ENCODE measurements around the gene SMARCA2. TPM values are rescaled to one million over a fixed set of nuclear protein-coding genes. Genes with fewer than 3 reads are reported as not detected.

Gene SMARCA2
- total and polyA plus RNA-seq, 2 donors (not counting 1 experiment from before 2014, with no cell fraction given), result 75.3 to 250 TPM

- peaks cover 12% of the 10 kb centered on the region for H3K27me3 Mint-ChIP-seq
- Histone ChIP-seq H2AFZ (ENCODE audit: insufficient read depth, low read depth, low read length, poor library complexity, severe bottlenecking) (no peak overlapping the region), H3K79me2 (ENCODE audit: control insufficient read depth, insufficient read depth, low read length) (no peaks in the 10 kb centered on the region), H3K9ac (ENCODE audit: low read length) (no peak overlapping the region), H3K27me3 (replicated peaks in 1 of 4; ENCODE audit: control extremely low read depth in 1 of 4, control insufficient read depth in 3 of 4, insufficient read depth in 4 of 4, low read length in 3 of 4) (no peaks in the 10 kb centered on the region), H3K27ac (ENCODE audit: low read length in 2 of 2) (no peak overlapping the region), H3K4me2 (replicated peaks; ENCODE audit: low read depth, low read length, poor library complexity, severe bottlenecking) (no peak overlapping the region), H3K36me3 (replicated peaks in 1 of 2; ENCODE audit: control extremely low read depth in 1 of 2, control insufficient read depth in 1 of 2, extremely low read depth in 1 of 2, insufficient read depth in 2 of 2, low read length in 1 of 2) (no peaks in the 10 kb centered on the region), H3K4me1 (ENCODE audit: control insufficient read depth in 2 of 2, insufficient read depth in 2 of 2, low read length in 2 of 2) (peaks cover 7 to 8% of the 10 kb centered on the region in 2 donors), H3K9me3 (ENCODE audit: control extremely low read depth in 1 of 3, control insufficient read depth in 2 of 3, insufficient read depth in 1 of 3, low read length in 2 of 3) (no peaks in the 10 kb centered on the region), H3K4me3 (ENCODE audit: control extremely low read depth in 1 of 5, extremely low read depth in 1 of 5, insufficient read depth in 1 of 5, low read depth in 2 of 5, low read length in 4 of 5) (no peak overlapping the region), H4K20me1 (ENCODE audit: control insufficient read depth, insufficient read depth, low read length, poor library complexity, severe bottlenecking) (no peaks in the 10 kb centered on the region)
- DNase-seq (no peak), ATAC-seq (ENCODE audit: low read depth) (no peak)
- peaks cover 12% of the 10 kb centered on the region for H3K4me1 Mint-ChIP-seq
- ChIA-PET CTCF (no interaction called here), POLR2A (no interaction called here)
- intact Hi-C loops (cut with micrococcal nuclease), result no loop called here
- WGBS (ENCODE audit: insufficient coverage), result 100% methylated on average over 1 of the region's 2 CpGs
- H3K9me3 Mint-ChIP-seq (ENCODE audit: insufficient read depth), result peaks cover 4% of the 10 kb centered on the region
- H3K4me3 Mint-ChIP-seq, result no peak overlapping the region
- H3K27ac Mint-ChIP-seq, result no peak overlapping the region
- no peak for TF ChIP-seq EZH2 (IDR thresholded peaks at IDR 0.05; ENCODE audit: borderline replicate concordance, insufficient read depth, low read depth, low read length, poor library complexity, severe bottlenecking)
- TF ChIP-seq CTCF (IDR thresholded peaks at IDR 0.05), result no peak
Observed at GRCh38 chr9:1997646-1998045, 17.5 kb upstream of the SMARCA2 start.

- peaks cover 11% of the 10 kb centered on the region for H3K27me3 Mint-ChIP-seq
- no peak overlapping the region for H3K27ac ChIP-seq (ENCODE audit: low read length in 2 of 2)
- H4K20me1 ChIP-seq (ENCODE audit: control insufficient read depth, insufficient read depth, low read length, poor library complexity, severe bottlenecking), result no peaks in the 10 kb centered on the region
- no peak overlapping the region for H3K9ac ChIP-seq (ENCODE audit: low read length)
- H3K36me3 ChIP-seq (replicated peaks in 1 of 2; ENCODE audit: control extremely low read depth in 1 of 2, control insufficient read depth in 1 of 2, extremely low read depth in 1 of 2, insufficient read depth in 2 of 2, low read length in 1 of 2), result no peaks in the 10 kb centered on the region
- H2AFZ ChIP-seq (ENCODE audit: insufficient read depth, low read depth, low read length, poor library complexity, severe bottlenecking), result no peak overlapping the region
- peaks cover 7 to 8% of the 10 kb centered on the region in 2 donors for H3K4me1 ChIP-seq (ENCODE audit: control insufficient read depth in 2 of 2, insufficient read depth in 2 of 2, low read length in 2 of 2)
- ChIA-PET CTCF (no interaction called here), POLR2A (no interaction called here)
- H3K27me3 ChIP-seq (replicated peaks in 1 of 4; ENCODE audit: control extremely low read depth in 1 of 4, control insufficient read depth in 3 of 4, insufficient read depth in 4 of 4, low read length in 3 of 4), result no peaks in the 10 kb centered on the region
- TF ChIP-seq EZH2 (IDR thresholded peaks at IDR 0.05; ENCODE audit: borderline replicate concordance, insufficient read depth, low read depth, low read length, poor library complexity, severe bottlenecking), result no peak
- no peak for TF ChIP-seq CTCF (IDR thresholded peaks at IDR 0.05)
- 96% methylated on average over 2 of the region's 2 CpGs for WGBS (ENCODE audit: insufficient coverage)
- no peak overlapping the region for H3K4me3 ChIP-seq (ENCODE audit: control extremely low read depth in 1 of 5, extremely low read depth in 1 of 5, insufficient read depth in 1 of 5, low read depth in 2 of 5, low read length in 4 of 5)
- ATAC-seq (ENCODE audit: low read depth), result no peak
- H3K9me3 ChIP-seq (ENCODE audit: control extremely low read depth in 1 of 3, control insufficient read depth in 2 of 3, insufficient read depth in 1 of 3, low read length in 2 of 3), result no peaks in the 10 kb centered on the region
- intact Hi-C loops (cut with micrococcal nuclease), result no loop called here
- no peak overlapping the region for H3K4me2 ChIP-seq (replicated peaks; ENCODE audit: low read depth, low read length, poor library complexity, severe bottlenecking)
- peaks cover 4% of the 10 kb centered on the region for H3K9me3 Mint-ChIP-seq (ENCODE audit: insufficient read depth)
- H3K4me1 Mint-ChIP-seq, result peaks cover 12% of the 10 kb centered on the region
- no peak for DNase-seq
- no peak overlapping the region for H3K4me3 Mint-ChIP-seq
- no peak overlapping the region for H3K27ac Mint-ChIP-seq
- H3K79me2 ChIP-seq (ENCODE audit: control insufficient read depth, insufficient read depth, low read length), result no peaks in the 10 kb centered on the region
Observed at GRCh38 chr9:1998111-1998510, 17.0 kb upstream of the SMARCA2 start.
